Lower leg skin (tissue), 3 donors: Measurements from ENCODE around the gene GKAP1.

Source experiments
- POLR2A ChIP-seq, 2 donors: fragments of 450-650 bp; IDR thresholded peaks; one replicate each; pipeline ENCODE4 v1.6.1; 2016 to 2017; ENCODE audit warnings: antibody characterized with exemption in 2 of 2, mild to moderate bottlenecking in 1 of 2, moderate library complexity in 1 of 2
- TF ChIP-seq, protein P1 (sequence below), 3 donors: fragments of 450-650 bp; IDR thresholded peaks; one replicate each; pipeline ENCODE4 v1.5.1; 2016; ENCODE audit warnings: antibody characterized with exemption in 3 of 3, mild to moderate bottlenecking in 3 of 3, moderate library complexity in 2 of 3

DNA sequence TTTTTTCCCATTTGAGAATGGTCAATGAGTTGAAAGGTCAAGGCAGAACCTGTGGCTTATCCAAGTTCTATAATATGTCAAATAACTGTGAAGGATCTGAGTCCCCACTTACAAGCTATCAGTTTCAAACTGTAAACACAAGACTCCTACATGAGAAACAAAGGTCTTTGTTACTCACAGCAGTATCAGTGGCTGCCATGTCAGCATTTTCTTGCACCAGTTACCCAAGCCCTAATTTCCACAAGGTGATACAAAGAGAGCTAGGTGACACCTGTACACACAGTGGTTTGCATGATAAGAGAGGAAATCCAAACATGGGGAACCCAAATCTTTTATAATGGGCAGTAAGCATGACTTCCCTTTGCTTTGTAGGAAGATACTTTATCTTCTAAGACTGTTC lies 101.8 kb downstream of the GKAP1 start:
- TF ChIP-seq, protein P1, sequence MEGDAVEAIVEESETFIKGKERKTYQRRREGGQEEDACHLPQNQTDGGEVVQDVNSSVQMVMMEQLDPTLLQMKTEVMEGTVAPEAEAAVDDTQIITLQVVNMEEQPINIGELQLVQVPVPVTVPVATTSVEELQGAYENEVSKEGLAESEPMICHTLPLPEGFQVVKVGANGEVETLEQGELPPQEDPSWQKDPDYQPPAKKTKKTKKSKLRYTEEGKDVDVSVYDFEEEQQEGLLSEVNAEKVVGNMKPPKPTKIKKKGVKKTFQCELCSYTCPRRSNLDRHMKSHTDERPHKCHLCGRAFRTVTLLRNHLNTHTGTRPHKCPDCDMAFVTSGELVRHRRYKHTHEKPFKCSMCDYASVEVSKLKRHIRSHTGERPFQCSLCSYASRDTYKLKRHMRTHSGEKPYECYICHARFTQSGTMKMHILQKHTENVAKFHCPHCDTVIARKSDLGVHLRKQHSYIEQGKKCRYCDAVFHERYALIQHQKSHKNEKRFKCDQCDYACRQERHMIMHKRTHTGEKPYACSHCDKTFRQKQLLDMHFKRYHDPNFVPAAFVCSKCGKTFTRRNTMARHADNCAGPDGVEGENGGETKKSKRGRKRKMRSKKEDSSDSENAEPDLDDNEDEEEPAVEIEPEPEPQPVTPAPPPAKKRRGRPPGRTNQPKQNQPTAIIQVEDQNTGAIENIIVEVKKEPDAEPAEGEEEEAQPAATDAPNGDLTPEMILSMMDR (IDR thresholded peaks at IDR 0.05), result no peak
- TF ChIP-seq POLR2A (IDR thresholded peaks at IDR 0.05), result no peak
